Neural cell (in vitro differentiated cells): ENCODE data around the gene OBP2A.
"Not testable (repeated sequence)": the region's sequence is repeated elsewhere in the genome, so short reads cannot be mapped to it uniquely, and the experiment has no call there.

Experiments
- CTCF ChIP-seq: fragments of 450-650 bp; IDR thresholded peaks from 2 replicates; pipeline ENCODE4 v1.5.1; 2014; ENCODE audit warnings: antibody characterized with exemption, mild to moderate bottlenecking, moderate library complexity; ENCODE audit not compliant: poor library complexity, severe bottlenecking
- EP300 ChIP-seq: fragments of 450-650 bp; conservative IDR thresholded peaks from 2 replicates; pipeline ENCODE4 v1.6.1; 2014; ENCODE audit warnings: antibody characterized with exemption, mild to moderate bottlenecking, moderate library complexity; ENCODE audit not compliant: poor library complexity, severe bottlenecking
- EZH2 ChIP-seq: fragments of 200-600, 300-800 bp; shearing (Covaris generic), sonication (generic); IDR thresholded peaks from 2 replicates; pipeline ENCODE4 v1.6.1; 2014; ENCODE audit warnings: antibody characterized with exemption, low read length, borderline replicate concordance, mild to moderate bottlenecking; ENCODE audit not compliant: insufficient read depth, poor library complexity, severe bottlenecking
- POLR2AphosphoS5 ChIP-seq: IDR thresholded peaks from 2 replicates; pipeline ENCODE4 v1.6.1; 2012
- RAD21 ChIP-seq: fragments of 450-650 bp; conservative IDR thresholded peaks from 2 replicates; pipeline ENCODE4 v1.6.1; 2014; ENCODE audit warnings: antibody characterized with exemption, mild to moderate bottlenecking, moderate library complexity
- REST ChIP-seq: IDR thresholded peaks from 2 replicates; pipeline ENCODE4 v1.6.1; 2012; ENCODE audit warnings: borderline replicate concordance
- SMC3 ChIP-seq: fragments of 450-650 bp; conservative IDR thresholded peaks from 2 replicates; pipeline ENCODE4 v1.6.1; 2014; ENCODE audit warnings: antibody characterized with exemption, mild to moderate bottlenecking, moderate library complexity; ENCODE audit not compliant: poor library complexity
- TAF1 ChIP-seq: IDR thresholded peaks from 2 replicates; pipeline ENCODE4 v1.6.1; 2012; ENCODE audit warnings: low read depth

GRCh38 chr9:135528842-135529435 is 17.0 kb upstream of the OBP2A start:
- TF ChIP-seq CTCF, TAF1, RAD21, REST, EP300, POLR2AphosphoS5, EZH2, SMC3: not testable (repeated sequence)
